Brain pericyte (primary cell): ENCODE measurements around the gene UNC79.

Experiments used
- DNase-seq: peaks from one replicate; pipeline ENCODE4 v3.0.0-alpha.2; 2012; ENCODE audit warnings: low read depth, low spot score

The UNC79 gene

GRCh38 chr14:93707475-93707874, 276.7 kb downstream of the UNC79 start:
- no peak for DNase-seq

GRCh38 chr14:93708311-93708734, 277.6 kb downstream of the UNC79 start:
- no peak for DNase-seq

GRCh38 chr14:93708800-93709199, 278.1 kb downstream of the UNC79 start:
- DNase-seq: no peak

- no peak for DNase-seq
Observed at GRCh38 chr14:93709249-93709648, 278.5 kb downstream of the UNC79 start.

GRCh38 chr14:93712079-93712837, 281.5 kb downstream of the UNC79 start:
- no peak for DNase-seq

GRCh38 chr14:93712838-93713724, 282.3 kb downstream of the UNC79 start:
- DNase-seq: no peak

GRCh38 chr14:93713726-93714405, 283.1 kb downstream of the UNC79 start:
- DNase-seq: no peak

- no peak for DNase-seq
Observed at GRCh38 chr14:93714605-93715004, 283.9 kb downstream of the UNC79 start.

GRCh38 chr14:93715279-93715927, 284.7 kb downstream of the UNC79 start:
- DNase-seq: no peak

- DNase-seq: no peak
Observed at GRCh38 chr14:93716002-93716745, 285.4 kb downstream of the UNC79 start.

- no peak for DNase-seq
Observed at GRCh38 chr14:93716746-93717667, 286.3 kb downstream of the UNC79 start.

- no peak for DNase-seq
Observed at GRCh38 chr14:93717668-93718320, 287.1 kb downstream of the UNC79 start.

GRCh38 chr14:93719256-93719655, 288.5 kb downstream of the UNC79 start:
- DNase-seq: no peak

GRCh38 chr14:93720076-93720815, 289.5 kb downstream of the UNC79 start:
- no peak for DNase-seq

GRCh38 chr14:93720981-93721483, 290.3 kb downstream of the UNC79 start:
- DNase-seq: no peak

GRCh38 chr14:93723001-93723400, 292.3 kb downstream of the UNC79 start:
- no peak for DNase-seq

GRCh38 chr14:93725002-93725582, 294.4 kb downstream of the UNC79 start:
- no peak for DNase-seq

- DNase-seq: no peak
Observed at GRCh38 chr14:93725993-93726392, 295.3 kb downstream of the UNC79 start.
